OCI-LY7 (cell line): ENCODE results near the gene RPS3.

Experiments
- CTCF ChIP-seq: fragments of 200-600 bp; sonication (generic); conservative IDR thresholded peaks from 2 replicates; pipeline ENCODE4 v1.5.1; 2014; ENCODE audit warnings: mild to moderate bottlenecking, antibody characterized with exemption, low read length, moderate library complexity, mixed read lengths
- EZH2phosphoT487 ChIP-seq: fragments of 200-600 bp; sonication (generic); IDR thresholded peaks from 2 replicates; pipeline ENCODE4 v1.6.1; 2018; ENCODE audit warnings: low read depth, borderline replicate concordance, mild to moderate bottlenecking, mixed run types, antibody characterized with exemption, low read length, moderate library complexity, mixed read lengths

GRCh38 chr11:75435571-75435925 lies 36.2 kb downstream of the RPS3 start:
- TF ChIP-seq CTCF, result no peak
- no peak for TF ChIP-seq EZH2phosphoT487
